WERI-Rb-1 (cell line): ENCODE data around the gene TMEM87B.

ENCODE experiments used
- DNase-seq: peaks from one replicate; pipeline ENCODE4 v3.0.0-alpha.2; 2020
- H3K27ac ChIP-seq: fragments of 250-450 bp; sonication (Bioruptor Pico); 2 replicates; pipeline ENCODE4 v1.5.1; 2020; ENCODE audit warnings: mild to moderate bottlenecking, moderate library complexity
- H3K27me3 ChIP-seq: fragments of 250-450 bp; sonication (Bioruptor Pico); 2 replicates; pipeline ENCODE4 v1.5.1; 2021; ENCODE audit warnings: mild to moderate bottlenecking, low read depth, moderate library complexity; ENCODE audit not compliant: insufficient read depth, severe bottlenecking
- H3K36me3 ChIP-seq: fragments of 250-450 bp; sonication (Bioruptor Pico); 2 replicates; pipeline ENCODE4 v1.5.1; 2020; ENCODE audit warnings: mild to moderate bottlenecking, moderate library complexity
- H3K4me3 ChIP-seq: 2 replicates; pipeline ENCODE4 v1.5.1; 2011; ENCODE audit warnings: low read depth, mild to moderate bottlenecking, control low read depth, low read length
- H3K9me3 ChIP-seq: fragments of 250-450 bp; sonication (Bioruptor Pico); 2 replicates; pipeline ENCODE4 v1.5.1; 2021; ENCODE audit warnings: mild to moderate bottlenecking, moderate library complexity; ENCODE audit not compliant: severe bottlenecking
- CTCF ChIP-seq: IDR thresholded peaks from 2 replicates; pipeline ENCODE4 v1.5.1; 2011; ENCODE audit warnings: low read depth, mild to moderate bottlenecking, control low read depth, inconsistent platforms, low read length

TMEM87B gene

GRCh38 chr2:112010751-112011150 lies 44.3 kb upstream of the TMEM87B start:
- no peak for TF ChIP-seq CTCF
- DNase-seq: no peak
- no peaks in the 10 kb centered on the region for H3K9me3 ChIP-seq
- H3K36me3 ChIP-seq: no peaks in the 10 kb centered on the region
- H3K27ac ChIP-seq: no peak overlapping the region
- no peaks in the 10 kb centered on the region for H3K27me3 ChIP-seq
- H3K4me3 ChIP-seq: no peak overlapping the region

GRCh38 chr2:112012556-112012955 lies 42.5 kb upstream of the TMEM87B start:
- DNase-seq: no peak
- Histone ChIP-seq H3K4me3 (no peak overlapping the region), H3K36me3 (no peaks in the 10 kb centered on the region), H3K27ac (no peak overlapping the region), H3K27me3 (no peaks in the 10 kb centered on the region), H3K9me3 (no peaks in the 10 kb centered on the region)
- no peak for TF ChIP-seq CTCF

DNA sequence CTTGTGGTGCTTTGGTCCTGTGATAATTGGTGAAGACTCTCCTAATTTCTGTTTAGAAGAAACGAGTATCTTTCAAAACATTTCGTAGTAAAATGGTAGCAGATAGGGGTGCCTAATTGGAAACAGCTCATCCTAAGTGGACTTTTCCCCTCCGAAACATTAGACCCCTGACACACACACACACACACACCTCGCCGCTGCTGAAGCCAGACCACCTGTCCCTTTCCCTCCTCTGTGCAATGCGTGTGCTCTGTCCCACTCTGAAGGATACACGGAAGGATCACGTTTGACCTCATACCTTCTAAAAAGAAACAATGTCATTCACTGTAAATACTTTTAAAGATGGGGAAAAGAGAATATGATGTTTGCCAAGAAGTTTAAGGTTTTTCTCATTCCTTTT lies 36.2 kb upstream of the TMEM87B start:
- no peak overlapping the region for H3K4me3 ChIP-seq
- H3K9me3 ChIP-seq: no peaks in the 10 kb centered on the region
- no peaks in the 10 kb centered on the region for H3K36me3 ChIP-seq
- no peaks in the 10 kb centered on the region for H3K27me3 ChIP-seq
- no peak for TF ChIP-seq CTCF
- no peak overlapping the region for H3K27ac ChIP-seq
- DNase-seq: no peak

- Histone ChIP-seq H3K27ac (no peak overlapping the region), H3K9me3 (no peaks in the 10 kb centered on the region), H3K27me3 (no peaks in the 10 kb centered on the region), H3K36me3 (no peaks in the 10 kb centered on the region), H3K4me3 (no peak overlapping the region)
- no peak for DNase-seq
- TF ChIP-seq CTCF: no peak
Measured at GRCh38 chr2:112019569-112019982, 35.5 kb upstream of the TMEM87B start.

GRCh38 chr2:112020561-112020960 lies 34.5 kb upstream of the TMEM87B start:
- peak; percentile 52 for TF ChIP-seq CTCF
- DNase-seq: no peak
- no peaks in the 10 kb centered on the region for H3K9me3 ChIP-seq
- H3K36me3 ChIP-seq: no peaks in the 10 kb centered on the region
- no peak overlapping the region for H3K27ac ChIP-seq
- no peak overlapping the region for H3K4me3 ChIP-seq
- no peaks in the 10 kb centered on the region for H3K27me3 ChIP-seq

DNA sequence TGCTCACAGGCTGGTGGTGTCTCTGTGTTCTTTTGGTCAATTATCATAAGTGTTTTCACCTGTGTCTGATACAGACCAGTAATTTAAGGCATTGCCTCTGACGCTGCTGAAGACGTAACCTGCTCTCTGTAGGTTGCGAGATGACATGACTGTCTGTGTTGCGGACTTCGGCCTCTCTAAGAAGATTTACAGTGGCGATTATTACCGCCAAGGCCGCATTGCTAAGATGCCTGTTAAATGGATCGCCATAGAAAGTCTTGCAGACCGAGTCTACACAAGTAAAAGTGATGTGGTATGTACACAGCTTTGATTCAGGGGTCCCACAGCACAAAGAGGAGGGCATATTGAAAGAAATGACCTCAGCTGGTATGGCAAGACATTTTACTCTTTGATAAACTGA lies 33.8 kb upstream of the TMEM87B start:
- no peak for TF ChIP-seq CTCF
- H3K9me3 ChIP-seq: no peaks in the 10 kb centered on the region
- H3K27me3 ChIP-seq: no peaks in the 10 kb centered on the region
- H3K36me3 ChIP-seq: no peaks in the 10 kb centered on the region
- H3K4me3 ChIP-seq: no peak overlapping the region
- DNase-seq: no peak
- H3K27ac ChIP-seq: no peak overlapping the region
